H1 (cell line): ENCODE data around the gene ADCK2. TPM values are rescaled to one million over a fixed set of nuclear protein-coding genes. Genes with fewer than 3 reads are reported as not detected.

ENCODE experiments used
- CHD7 ChIP-seq: fragments of 300-600 bp; sonication (generic); IDR thresholded peaks from 2 replicates; pipeline ENCODE4 v1.7.1; 2012; ENCODE audit warnings: low read length, moderate library complexity, mild to moderate bottlenecking, inconsistent platforms; ENCODE audit not compliant: insufficient replicate concordance
- SP4 ChIP-seq: IDR thresholded peaks from 2 replicates; pipeline ENCODE4 v1.6.1; 2012; ENCODE audit warnings: low read length, inconsistent platforms
- TAF7 ChIP-seq: optimal IDR thresholded peaks from 2 replicates; pipeline ENCODE3; 2011; ENCODE audit warnings: low read depth, mild to moderate bottlenecking, inconsistent platforms, low read length, moderate library complexity, borderline replicate concordance
- polyA plus RNA-seq, 7 experiments: library from polyadenylated mRNA; depleted of rRNA in 3 of 7; stranded (reverse) in 5 of 7; unstranded in 2 of 7; fragments of >200 nt in 5 of 7; fragments of 200-250 nt in 2 of 7; gene quantifications; 1 replicate in 5 of 7; 2 replicates in 1 of 7; 4 replicates in 1 of 7; pipeline versions ENCODE4 v1.2.1 to v1.2.3, GENCODE V29; 2011 to 2013; ENCODE audit warnings: missing spikeins in 2 of 7, mixed read lengths in 2 of 7
- total RNA-seq: library from RNA; stranded (reverse); fragmentation: NEBNext Ultra II Directional; extraction: Animal tissue kit (Norgen Biotek cat#: 25700); gene quantifications from 2 replicates; pipeline ENCODE4 v1.2.1, GENCODE V29; 2021

ADCK2 gene
- total and polyA plus RNA-seq, 2 of the 8 experiments (the other 6 are each of a cell fraction or from before 2014, with no cell fraction given) = 6.9 to 11.7 TPM

DNA sequence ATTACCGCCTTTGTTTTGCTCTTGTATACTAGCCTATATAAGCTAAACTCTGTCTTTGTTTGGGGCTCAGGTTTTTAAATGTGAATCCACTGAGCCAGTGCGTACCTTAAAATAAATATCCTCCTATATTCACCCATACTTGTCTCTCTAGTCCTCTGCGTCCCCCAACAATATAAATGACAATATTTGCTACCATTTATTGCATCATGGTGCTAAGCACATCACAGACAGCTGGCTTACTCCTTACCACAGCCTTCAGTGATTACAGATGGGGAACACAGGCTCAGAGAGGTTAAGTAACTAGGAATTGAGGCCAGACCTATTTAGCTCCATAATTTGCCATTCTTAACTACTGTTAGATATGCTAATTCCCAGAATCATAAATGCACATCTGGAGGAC lies 3.4 kb upstream of the ADCK2 start (continued):
- no peak for TF ChIP-seq CHD7
- TF ChIP-seq TAF7 = no peak
- no peak for TF ChIP-seq SP4
